Ascending aorta (tissue), 2 donors: ENCODE measurements around the gene FHOD3. TPM values are rescaled to one million over a fixed set of nuclear protein-coding genes. Genes with fewer than 3 reads are reported as not detected.

Source experiments
- DNase-seq, 2 donors: peaks; one replicate each; pipeline ENCODE4 v3.0.0-alpha.2; 2019; ENCODE audit warnings: low spot score in 2 of 2
- H3K27ac ChIP-seq, 2 donors: fragments of 200-600 bp; sonication (generic); one replicate each; pipeline ENCODE4 v1.5.1; 2016 to 2017; ENCODE audit warnings: mild to moderate bottlenecking in 1 of 2
- H3K27me3 ChIP-seq: fragments of 200-600 bp; sonication (generic); one replicate; pipeline ENCODE4 v1.5.1; 2017
- H3K36me3 ChIP-seq, 2 donors: fragments of 200-600 bp; sonication (generic); one replicate each; pipeline ENCODE4 v1.5.1; 2016
- H3K4me1 ChIP-seq, 2 donors: fragments of 200-600 bp; sonication (generic); one replicate each; pipeline ENCODE4 v1.5.1; 2016 to 2017; ENCODE audit warnings: mild to moderate bottlenecking in 1 of 2
- H3K4me3 ChIP-seq, 2 donors: fragments of 200-600 bp; sonication (generic); one replicate each; pipeline ENCODE4 v1.5.1; 2016 to 2017; ENCODE audit warnings: mild to moderate bottlenecking in 1 of 2
- H3K9me3 ChIP-seq, 2 donors: fragments of 200-600 bp; sonication (generic); one replicate each; pipeline ENCODE4 v1.5.1; 2016
- intact Hi-C: fragments of 100-400 bp; cut with DNase I; formaldehyde crosslinking; loops from one replicate; pipeline ENCODE4 v1.15.1; 2023
- total RNA-seq: library from RNA; depleted of rRNA; stranded (reverse); fragments of >200 nt; gene quantifications from one replicate; pipeline ENCODE4 v1.1.0, GENCODE V29; 2016
- TF ChIP-seq, protein P1 (sequence below), 3 experiments: fragments of 200-600 bp in 2 of 3; fragments of 450-650 bp in 1 of 3; sonication (generic) in 2 of 3; IDR thresholded peaks; one replicate each; pipeline ENCODE4 v1.5.1; 2016 to 2019; ENCODE audit warnings: antibody characterized with exemption in 3 of 3, mild to moderate bottlenecking in 1 of 3, moderate library complexity in 1 of 3

The FHOD3 gene
- total RNA-seq, 1 donor from 2014 or later, result 12.7 TPM

DNA sequence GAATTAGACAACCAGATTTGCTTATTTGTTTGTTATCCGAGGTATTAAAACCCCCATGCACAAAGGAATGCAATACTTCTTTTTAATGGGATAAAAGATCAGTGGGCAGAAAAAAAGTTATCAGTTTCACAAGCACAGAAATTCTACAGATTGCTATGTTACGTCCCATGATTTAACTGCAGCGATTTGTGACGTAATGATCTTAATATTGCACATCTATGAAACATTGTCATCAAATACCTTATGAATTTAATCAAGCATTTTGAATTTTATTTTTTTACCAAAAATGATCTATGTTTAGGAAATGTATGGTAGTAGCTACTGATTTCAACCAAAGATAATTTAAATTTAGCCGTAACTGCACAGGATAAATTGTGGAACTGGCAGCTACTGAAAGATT lies 138.9 kb downstream of the FHOD3 start:
- intact Hi-C loops, result no loop called here
- Histone ChIP-seq H3K27ac (no peak overlapping the region), H3K4me1 (peaks cover 20 to 35% of the 10 kb centered on the region in 2 donors), H3K27me3 (no peaks in the 10 kb centered on the region), H3K4me3 (no peak overlapping the region), H3K36me3 (no peaks in the 10 kb centered on the region), H3K9me3 (no peaks in the 10 kb centered on the region)
- no peak for DNase-seq
- TF ChIP-seq, protein P1, sequence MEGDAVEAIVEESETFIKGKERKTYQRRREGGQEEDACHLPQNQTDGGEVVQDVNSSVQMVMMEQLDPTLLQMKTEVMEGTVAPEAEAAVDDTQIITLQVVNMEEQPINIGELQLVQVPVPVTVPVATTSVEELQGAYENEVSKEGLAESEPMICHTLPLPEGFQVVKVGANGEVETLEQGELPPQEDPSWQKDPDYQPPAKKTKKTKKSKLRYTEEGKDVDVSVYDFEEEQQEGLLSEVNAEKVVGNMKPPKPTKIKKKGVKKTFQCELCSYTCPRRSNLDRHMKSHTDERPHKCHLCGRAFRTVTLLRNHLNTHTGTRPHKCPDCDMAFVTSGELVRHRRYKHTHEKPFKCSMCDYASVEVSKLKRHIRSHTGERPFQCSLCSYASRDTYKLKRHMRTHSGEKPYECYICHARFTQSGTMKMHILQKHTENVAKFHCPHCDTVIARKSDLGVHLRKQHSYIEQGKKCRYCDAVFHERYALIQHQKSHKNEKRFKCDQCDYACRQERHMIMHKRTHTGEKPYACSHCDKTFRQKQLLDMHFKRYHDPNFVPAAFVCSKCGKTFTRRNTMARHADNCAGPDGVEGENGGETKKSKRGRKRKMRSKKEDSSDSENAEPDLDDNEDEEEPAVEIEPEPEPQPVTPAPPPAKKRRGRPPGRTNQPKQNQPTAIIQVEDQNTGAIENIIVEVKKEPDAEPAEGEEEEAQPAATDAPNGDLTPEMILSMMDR (IDR thresholded peaks at IDR 0.05), result no peak

- TF ChIP-seq, protein P1 (IDR thresholded peaks at IDR 0.05), result no peak
- no peaks in the 10 kb centered on the region for H3K9me3 ChIP-seq
- H3K27ac ChIP-seq, result peak overlapping the region; percentile 78 to 85
- H3K36me3 ChIP-seq, result no peaks in the 10 kb centered on the region
- no peak for DNase-seq
- peaks cover 23 to 50% of the 10 kb centered on the region in 2 donors for H3K4me1 ChIP-seq
- no peaks in the 10 kb centered on the region for H3K27me3 ChIP-seq
- H3K4me3 ChIP-seq, result no peak overlapping the region
- intact Hi-C loops, result loop anchor here (5.0 kb wide), 2 partner anchors 73 to 143 kb away; partner anchors contain the start of gene FHOD3
Observed at GRCh38 chr18:36440614-36441013, 143.1 kb downstream of the FHOD3 start.

GRCh38 chr18:36441426-36442240 lies 144.1 kb downstream of the FHOD3 start:
- intact Hi-C loops, result loop anchor here (2.0 to 5.0 kb wide), 3 partner anchors 21 to 144 kb away; partner anchors contain the start of gene FHOD3
- H3K9me3 ChIP-seq, result no peaks in the 10 kb centered on the region
- no peaks in the 10 kb centered on the region for H3K27me3 ChIP-seq
- no peak for DNase-seq
- no peaks in the 10 kb centered on the region for H3K36me3 ChIP-seq
- H3K27ac ChIP-seq, result peak overlapping the region; percentile 78 to 85
- peak overlapping the region; percentile 2 to 27 for H3K4me3 ChIP-seq
- peaks cover 23 to 52% of the 10 kb centered on the region in 2 donors for H3K4me1 ChIP-seq
- TF ChIP-seq, protein P1 (IDR thresholded peaks at IDR 0.05), result no peak

GRCh38 chr18:36442717-36443116 lies 145.2 kb downstream of the FHOD3 start:
- Histone ChIP-seq H3K9me3 (no peaks in the 10 kb centered on the region), H3K27me3 (no peaks in the 10 kb centered on the region), H3K4me3 (no peak overlapping the region), H3K4me1 (peaks cover 23 to 48% of the 10 kb centered on the region in 2 donors), H3K27ac (peak overlapping the region; percentile 78 to 85), H3K36me3 (no peaks in the 10 kb centered on the region)
- DNase-seq, result no peak
- intact Hi-C loops, result loop anchor here (2.0 to 5.0 kb wide), 3 partner anchors 20 to 145 kb away; partner anchors contain the start of gene FHOD3
- TF ChIP-seq, protein P1 (IDR thresholded peaks at IDR 0.05), result no peak

GRCh38 chr18:36446059-36446458 lies 148.5 kb downstream of the FHOD3 start:
- H3K27me3 ChIP-seq, result no peaks in the 10 kb centered on the region
- H3K27ac ChIP-seq, result peak overlapping the region in 1 of 2 donors; percentile 7
- intact Hi-C loops, result no loop called here

More at GRCh38 chr18:36446059-36446458, 148.5 kb downstream of the FHOD3 start:
- Histone ChIP-seq H3K4me1 (peaks cover 9 to 29% of the 10 kb centered on the region in 2 donors), H3K4me3 (peak overlapping the region in 1 of 2 donors; percentile 27), H3K36me3 (no peaks in the 10 kb centered on the region), H3K9me3 (no peaks in the 10 kb centered on the region)
- no peak for DNase-seq
- TF ChIP-seq, protein P1 (IDR thresholded peaks at IDR 0.05), result no peak
